Measurements from ENCODE around the gene VIM.
"Not testable (repeated sequence)": the region's sequence is repeated elsewhere in the genome, so short reads cannot be mapped to it uniquely, and the experiment has no call there.

VIM gene

GRCh38 chr10:17257466-17258321 lies 29.7 kb downstream of the VIM start:
- no peak for DNase-seq

- DNase-seq: no peak
Observed at GRCh38 chr10:17262502-17262901, 34.5 kb downstream of the VIM start.

- DNase-seq: no peak
Observed at GRCh38 chr10:17263580-17263979, 35.5 kb downstream of the VIM start.

GRCh38 chr10:17265468-17265867 lies 37.4 kb downstream of the VIM start:
- no peak for DNase-seq

GRCh38 chr10:17266549-17266948 lies 38.5 kb downstream of the VIM start:
- not testable (repeated sequence) for DNase-seq

- no peak for DNase-seq
Observed at GRCh38 chr10:17272648-17273047, 44.6 kb downstream of the VIM start.

- no peak for DNase-seq
Observed at GRCh38 chr10:17273403-17273802, 45.4 kb downstream of the VIM start.

- no peak for DNase-seq
Observed at GRCh38 chr10:17276756-17277424, 48.8 kb downstream of the VIM start.

GRCh38 chr10:17278607-17279240 lies 50.7 kb downstream of the VIM start:
- DNase-seq: no peak

GRCh38 chr10:17282311-17282710 lies 54.3 kb downstream of the VIM start:
- DNase-seq: no peak

GRCh38 chr10:17286562-17287550 lies 58.8 kb downstream of the VIM start:
- DNase-seq: no peak

All from NCI-H2171 (cell line).